ENCODE measurements around the gene ERN1.
A peak's percentile ranks its signal among the peaks of the same experiment; 100 is the strongest.
"Not testable (repeated sequence)": the region's sequence is repeated elsewhere in the genome, so short reads cannot be mapped to it uniquely, and the experiment has no call there.

The ERN1 gene

GRCh38 chr17:64036198-64036922, 93.6 kb downstream of the ERN1 start:
- ATAC-seq (replicated peaks): no peak
- Mint-ChIP-seq H3K4me1 (peaks cover 0 to 2% of the 10 kb centered on the region in 2 donors), H3K27ac (no peak overlapping the region), H3K27me3 (no peaks in the 10 kb centered on the region), H3K9me3 (no peaks in the 10 kb centered on the region), H3K36me3 (peaks cover 8 to 9% of the 10 kb centered on the region in 2 donors), H3K4me3 (no peak overlapping the region)
- DNase-seq: no peak

GRCh38 chr17:64032081-64032480, 97.9 kb downstream of the ERN1 start:
- Mint-ChIP-seq H3K27ac (no peak overlapping the region), H3K36me3 (peaks cover 3 to 4% of the 10 kb centered on the region in 2 donors), H3K4me1 (no peaks in the 10 kb centered on the region), H3K4me3 (no peak overlapping the region), H3K9me3 (no peaks in the 10 kb centered on the region), H3K27me3 (no peaks in the 10 kb centered on the region)
- ATAC-seq (replicated peaks): no peak
- DNase-seq: no peak

DNA sequence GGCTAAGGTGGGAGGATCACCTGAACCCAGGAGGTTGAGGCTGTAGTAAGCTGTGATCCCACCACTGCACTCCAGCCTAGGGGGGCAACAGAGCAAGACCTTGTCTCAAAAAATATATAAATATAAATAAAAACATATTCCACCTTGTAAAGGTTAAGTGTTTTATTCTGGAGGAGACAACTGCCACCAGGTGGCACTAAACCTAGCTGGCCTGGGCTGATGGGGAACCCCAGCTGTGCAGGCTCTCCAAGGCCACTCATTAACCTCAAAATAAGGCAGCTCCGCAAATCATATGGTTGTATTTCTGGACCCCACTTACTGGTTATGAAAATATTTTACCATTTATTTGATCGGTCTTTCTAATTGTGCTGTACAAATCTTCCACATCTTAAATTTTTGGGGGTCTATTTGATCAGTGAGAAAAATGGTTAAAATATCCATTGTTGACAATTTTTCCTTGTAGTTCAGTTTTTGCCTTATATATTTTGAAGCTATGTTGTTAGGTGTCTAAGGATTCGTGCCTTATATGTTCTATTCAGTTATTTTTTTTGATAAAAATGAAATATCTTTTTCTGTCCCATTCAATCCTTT, 101.0 kb downstream of the ERN1 start:
- no peaks in the 10 kb centered on the region for H3K27me3 Mint-ChIP-seq
- H3K4me1 Mint-ChIP-seq: peaks cover 5 to 23% of the 10 kb centered on the region in 2 donors
- ATAC-seq (replicated peaks): peak; percentile 68 to 81
- H3K9me3 Mint-ChIP-seq: no peaks in the 10 kb centered on the region
- H3K4me3 Mint-ChIP-seq: no peak overlapping the region
- peak; percentile 48 for DNase-seq
- H3K27ac Mint-ChIP-seq: no peak overlapping the region
- no peaks in the 10 kb centered on the region for H3K36me3 Mint-ChIP-seq

GRCh38 chr17:64025732-64026294, 104.1 kb downstream of the ERN1 start:
- no peaks in the 10 kb centered on the region for H3K27me3 Mint-ChIP-seq
- peak; percentile 80 for DNase-seq
- no peaks in the 10 kb centered on the region for H3K9me3 Mint-ChIP-seq
- no peak overlapping the region for H3K27ac Mint-ChIP-seq
- H3K4me1 Mint-ChIP-seq: peaks cover 13 to 48% of the 10 kb centered on the region in 2 donors
- peak overlapping the region; percentile 81 to 82 for H3K4me3 Mint-ChIP-seq
- ATAC-seq (replicated peaks): peak; percentile 88 to 93
- H3K36me3 Mint-ChIP-seq: no peaks in the 10 kb centered on the region

DNA sequence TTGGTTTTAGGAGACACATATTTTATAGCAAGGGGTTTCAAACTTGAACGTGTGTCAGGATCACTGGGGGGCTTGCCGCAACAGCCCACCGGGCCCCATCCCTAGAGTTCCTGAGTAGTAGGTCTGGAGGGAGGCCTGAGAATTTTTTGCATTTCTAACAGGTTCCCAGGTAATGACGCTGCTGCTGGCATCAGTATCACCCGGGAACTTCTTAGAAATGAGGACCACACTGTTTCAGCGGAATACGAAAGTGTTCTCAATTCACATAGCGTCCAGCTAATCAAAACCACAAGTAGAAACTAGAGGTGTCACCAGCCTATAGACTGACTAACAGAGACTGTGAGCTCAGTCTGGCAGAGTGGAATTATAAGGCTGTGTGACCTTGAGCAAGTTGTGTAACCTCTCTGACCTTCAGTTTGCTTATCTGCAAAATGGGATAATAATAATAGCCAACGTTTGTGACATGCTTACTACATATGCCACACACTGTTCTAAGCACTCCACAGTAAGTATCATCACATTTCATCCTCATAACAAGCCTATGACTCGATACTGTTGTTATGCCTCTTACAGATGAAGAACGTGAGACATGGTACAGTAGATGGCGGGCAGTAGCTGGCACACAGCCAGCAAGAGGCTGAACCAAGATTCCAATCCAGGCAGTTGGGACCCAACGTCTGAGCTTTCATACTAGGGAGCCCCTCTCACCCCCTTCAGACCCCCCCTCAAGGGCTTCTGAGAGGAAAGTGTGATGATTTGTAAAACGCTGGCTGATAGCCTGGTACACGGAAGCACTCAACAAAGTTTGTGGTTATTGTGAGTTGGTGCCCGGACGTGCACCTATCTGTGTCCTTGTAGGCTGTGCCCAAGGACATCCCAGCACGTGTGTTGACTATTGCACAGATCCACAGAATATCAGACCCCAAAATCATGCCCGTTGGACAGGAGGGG, 104.9 kb downstream of the ERN1 start:
- ATAC-seq (replicated peaks) (no peak), DNase-seq (no peak)
- Mint-ChIP-seq H3K27me3 (no peaks in the 10 kb centered on the region), H3K27ac (peak overlapping the region; percentile 68), H3K4me1 (peaks cover 15 to 49% of the 10 kb centered on the region in 2 donors), H3K36me3 (no peaks in the 10 kb centered on the region), H3K4me3 (peak overlapping the region; percentile 81 to 82), H3K9me3 (no peaks in the 10 kb centered on the region)

GRCh38 chr17:64024215-64024654, 105.7 kb downstream of the ERN1 start:
- Mint-ChIP-seq H3K9me3 (no peaks in the 10 kb centered on the region), H3K4me3 (no peak overlapping the region), H3K27ac (peak overlapping the region; percentile 65), H3K4me1 (peaks cover 16 to 49% of the 10 kb centered on the region in 2 donors), H3K27me3 (no peaks in the 10 kb centered on the region), H3K36me3 (no peaks in the 10 kb centered on the region)
- no peak for DNase-seq
- no peak for ATAC-seq (replicated peaks)

DNA sequence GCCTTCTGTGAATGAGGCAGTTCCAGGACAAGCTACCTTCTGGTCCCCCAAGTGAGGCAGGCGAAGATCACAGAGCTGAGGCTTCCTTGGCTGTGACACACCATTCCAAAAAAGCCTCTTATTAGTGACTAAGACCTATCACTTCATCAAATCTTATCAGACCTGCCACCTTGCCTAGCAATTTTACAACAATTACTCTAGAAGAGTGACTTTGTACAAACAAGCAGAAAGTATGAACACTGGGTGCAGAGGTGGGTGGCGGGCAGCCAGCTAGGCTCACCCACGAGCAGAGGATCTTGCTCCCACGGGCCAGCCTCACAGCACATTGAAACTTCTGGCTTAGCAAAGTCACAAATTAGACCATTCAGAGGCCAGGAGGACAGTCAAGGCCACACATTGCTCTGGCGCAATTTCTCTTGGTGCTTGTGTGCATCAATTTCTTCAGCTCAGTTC, 107.3 kb downstream of the ERN1 start:
- Mint-ChIP-seq H3K27ac (peak overlapping the region; percentile 79), H3K4me3 (peak overlapping the region in 1 of 2 donors; percentile 23), H3K36me3 (peaks cover 0 to under 1% of the 10 kb centered on the region in 2 donors), H3K9me3 (no peaks in the 10 kb centered on the region), H3K4me1 (peaks cover 19 to 59% of the 10 kb centered on the region in 2 donors), H3K27me3 (no peaks in the 10 kb centered on the region)
- no peak for ATAC-seq (replicated peaks)
- no peak for DNase-seq

DNA sequence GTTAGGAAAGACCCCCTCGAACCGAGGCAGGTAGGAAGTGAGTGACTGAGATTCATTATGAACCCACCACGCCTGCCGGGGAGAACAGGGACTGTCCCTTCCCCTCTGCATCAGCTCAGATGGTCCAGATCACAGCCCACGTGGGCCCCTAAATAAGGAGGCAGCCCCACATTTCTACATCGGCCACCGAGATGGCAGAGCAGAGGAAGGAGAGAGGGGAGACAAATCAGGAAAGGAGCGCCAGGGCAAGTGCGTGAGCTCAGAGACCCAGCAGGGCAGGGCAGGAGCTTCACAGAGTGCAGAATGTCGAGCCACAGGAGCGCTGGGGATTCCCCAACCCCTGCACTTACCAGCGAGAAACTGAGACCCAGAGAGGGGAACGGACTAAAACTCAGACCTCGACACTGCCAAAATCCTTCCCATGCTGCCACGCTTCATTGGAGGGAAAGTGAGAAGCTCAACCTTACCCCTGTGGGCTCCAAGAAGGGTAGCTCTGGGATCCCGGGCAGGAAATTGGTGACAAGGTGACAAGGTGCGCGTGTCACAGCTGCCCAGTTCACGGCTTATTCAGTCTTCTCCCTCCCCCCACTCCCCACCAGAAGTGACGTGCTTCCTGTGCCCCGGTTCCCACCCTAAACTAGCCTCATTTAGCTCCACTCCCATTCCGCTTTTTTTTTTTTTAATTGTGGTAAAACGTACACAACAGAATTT, 109.7 kb downstream of the ERN1 start, which contains the start of gene ICAM2:
ICAM2 (minus strand) TSS at position 578 of the 711 bp plus-strand sequence. CDS start 13,942 bp downstream, outside the sequence.
- Mint-ChIP-seq H3K27ac (peak within 1 kb of the TSS; percentile 98), H3K27me3 (no peaks in the 10 kb centered on the region), H3K36me3 (peaks cover 3 to 4% of the 10 kb centered on the region in 2 donors), H3K4me3 (peak within 1 kb of the TSS; percentile 92), H3K4me1 (peaks cover 28 to 73% of the 10 kb centered on the region in 2 donors), H3K9me3 (no peaks in the 10 kb centered on the region)
- peak; percentile 82 to 83 for ATAC-seq (replicated peaks)
- DNase-seq: peak; percentile 75

- not testable (repeated sequence) for H3K27me3 Mint-ChIP-seq, H3K9me3 Mint-ChIP-seq, H3K36me3 Mint-ChIP-seq, DNase-seq
- Mint-ChIP-seq H3K4me3 (peak overlapping the region; percentile 92), H3K4me1 (peaks cover 30 to 73% of the 10 kb centered on the region in 2 donors), H3K27ac (peak overlapping the region; percentile 98)
- ATAC-seq (replicated peaks): peak; percentile 21 to 27
These were observed 110.4 kb downstream of the ERN1 start for GRCh38 chr17:64019551-64019961.

DNA sequence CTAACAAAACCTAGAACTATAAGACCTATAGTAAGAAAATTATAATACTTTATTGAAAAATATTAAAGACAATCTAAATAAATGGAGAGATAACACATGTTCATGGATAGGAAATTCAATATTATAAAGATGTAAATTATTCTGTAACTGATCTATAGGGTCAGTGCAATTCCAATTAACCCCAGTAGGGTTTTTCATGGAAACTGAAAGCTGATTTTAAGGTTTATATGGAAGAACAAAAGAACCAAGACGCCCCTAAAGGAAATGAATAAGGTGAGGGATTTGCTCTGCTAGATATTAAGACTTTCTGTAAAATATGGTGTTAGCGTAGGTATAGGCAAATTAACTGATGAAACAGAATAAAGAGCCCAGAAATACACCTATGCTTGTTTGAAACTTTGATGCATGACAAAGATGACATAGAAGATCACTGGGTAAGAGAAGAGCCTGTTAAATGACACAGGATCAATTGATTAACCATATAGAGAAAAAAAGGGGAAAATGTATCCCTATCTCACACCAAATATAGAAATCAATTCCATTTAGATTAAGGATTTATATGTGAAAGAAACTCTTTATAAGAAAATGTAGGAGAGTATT, 112.5 kb downstream of the ERN1 start:
- peak overlapping the region; percentile 90 for H3K27ac Mint-ChIP-seq
- no peaks in the 10 kb centered on the region for H3K27me3 Mint-ChIP-seq
- no peaks in the 10 kb centered on the region for H3K9me3 Mint-ChIP-seq
- peaks cover 35 to 71% of the 10 kb centered on the region in 2 donors for H3K4me1 Mint-ChIP-seq
- H3K4me3 Mint-ChIP-seq: peak overlapping the region; percentile 62 to 78
- DNase-seq (no peak), ATAC-seq (replicated peaks) (no peak)
- H3K36me3 Mint-ChIP-seq: peaks cover 3 to 4% of the 10 kb centered on the region in 2 donors

DNA sequence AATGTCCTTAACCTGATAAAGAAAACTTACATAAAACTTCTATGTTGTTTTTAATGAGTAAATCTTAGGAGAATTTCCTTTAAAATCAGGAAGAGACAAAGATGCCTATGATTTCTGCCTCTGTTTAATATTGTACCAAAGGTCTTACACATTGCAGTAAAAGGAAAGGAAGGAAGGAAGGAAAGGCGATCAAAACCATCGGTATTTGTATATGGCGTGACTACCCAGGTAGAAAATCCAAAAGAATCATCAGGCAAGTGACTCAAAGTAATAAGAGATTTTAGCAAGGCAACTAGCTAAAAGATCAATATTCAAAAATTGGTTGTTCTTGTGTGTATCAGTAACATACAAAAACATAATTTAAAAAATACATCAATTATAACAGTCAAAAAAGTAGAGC, 113.0 kb downstream of the ERN1 start:
- peak overlapping the region; percentile 33 for H3K27ac Mint-ChIP-seq
- no peaks in the 10 kb centered on the region for H3K27me3 Mint-ChIP-seq
- H3K36me3 Mint-ChIP-seq: peaks cover 3 to 4% of the 10 kb centered on the region in 2 donors
- H3K4me3 Mint-ChIP-seq: peak overlapping the region; percentile 52 to 77
- peaks cover 34 to 67% of the 10 kb centered on the region in 2 donors for H3K4me1 Mint-ChIP-seq
- no peaks in the 10 kb centered on the region for H3K9me3 Mint-ChIP-seq
- ATAC-seq (replicated peaks) (no peak), DNase-seq (no peak)

- DNase-seq: no peak
- no peak for ATAC-seq (replicated peaks)
- Mint-ChIP-seq H3K27ac (peak overlapping the region; percentile 84), H3K36me3 (peaks cover 7 to 8% of the 10 kb centered on the region in 2 donors), H3K9me3 (no peaks in the 10 kb centered on the region), H3K4me3 (peak overlapping the region; percentile 52 to 77), H3K4me1 (peaks cover 36 to 69% of the 10 kb centered on the region in 2 donors), H3K27me3 (no peaks in the 10 kb centered on the region)
These were observed 113.6 kb downstream of the ERN1 start for GRCh38 chr17:64016231-64016784.

DNA sequence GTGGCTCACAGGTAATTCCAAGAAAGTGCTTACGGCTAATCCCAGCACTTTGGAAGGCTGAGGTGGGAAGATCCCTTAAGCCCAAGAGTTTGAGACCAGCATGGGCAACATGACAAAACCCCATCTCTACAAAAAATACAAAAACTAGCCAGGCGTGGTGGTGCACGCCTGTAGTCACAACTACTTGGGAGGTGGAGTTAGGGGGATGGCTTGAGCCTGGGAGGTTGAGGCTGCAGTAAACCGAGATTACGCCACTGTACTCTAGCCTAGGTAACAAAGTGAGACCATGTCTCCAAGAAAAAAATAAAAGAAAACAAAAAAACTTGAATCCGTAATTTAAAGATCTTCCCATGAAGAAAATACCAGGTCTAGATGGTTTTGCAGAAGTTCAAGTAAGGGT, 114.5 kb downstream of the ERN1 start:
- Mint-ChIP-seq H3K4me1 (peaks cover 33 to 71% of the 10 kb centered on the region in 2 donors), H3K27me3 (no peaks in the 10 kb centered on the region), H3K9me3 (no peaks in the 10 kb centered on the region), H3K4me3 (peak overlapping the region; percentile 25 to 65), H3K36me3 (peaks cover 7 to 8% of the 10 kb centered on the region in 2 donors), H3K27ac (peak overlapping the region; percentile 76)
- ATAC-seq (replicated peaks) (no peak), DNase-seq (no peak)

Data from stimulated activated naive B cell treated with anti-CD40 and anti-IgM and Interleukin-4, amounts not matched to agents 10 μg/mL and 1 μg/mL and 100 μg/mL, for 72 hours (primary cell).